ENCODE results near the gene F7.

Gene F7

DNA sequence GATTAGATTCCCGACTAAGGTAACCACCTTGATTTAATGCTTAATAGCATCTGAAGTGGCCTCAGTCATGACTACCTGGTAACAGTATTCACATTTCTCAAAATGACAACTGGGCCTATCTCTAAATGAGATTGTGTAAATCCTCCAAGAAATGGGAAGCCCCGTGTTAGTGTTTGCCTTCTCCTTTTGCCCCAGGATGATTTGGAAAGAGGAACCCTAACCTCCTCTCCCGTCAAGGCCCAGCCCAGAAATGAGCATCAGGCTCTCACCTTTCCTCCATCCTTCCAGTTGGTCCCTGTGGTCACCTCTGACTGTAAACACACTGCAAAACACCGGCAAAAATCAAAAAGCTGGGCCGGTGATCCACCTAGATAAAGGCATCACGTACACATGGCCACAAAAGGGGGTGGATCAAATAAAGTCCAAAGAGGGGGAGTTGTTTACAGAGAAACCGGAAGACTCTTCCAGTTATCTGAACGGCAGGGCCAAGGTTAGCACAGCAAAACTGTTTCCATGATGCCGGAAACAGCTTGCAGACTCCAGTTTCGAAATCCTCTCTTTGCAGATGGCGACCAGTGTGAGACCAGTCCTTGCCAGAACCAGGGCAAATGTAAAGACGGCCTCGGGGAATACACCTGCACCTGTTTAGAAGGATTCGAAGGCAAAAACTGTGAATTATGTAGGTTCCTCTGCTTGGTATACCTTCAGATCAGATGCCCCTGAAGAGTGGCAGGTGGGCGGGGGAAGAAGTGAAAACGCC, 33.4 kb downstream of the F7 start:
- no peak for DNase-seq (ENCODE audit: low read depth, low spot score)

DNA sequence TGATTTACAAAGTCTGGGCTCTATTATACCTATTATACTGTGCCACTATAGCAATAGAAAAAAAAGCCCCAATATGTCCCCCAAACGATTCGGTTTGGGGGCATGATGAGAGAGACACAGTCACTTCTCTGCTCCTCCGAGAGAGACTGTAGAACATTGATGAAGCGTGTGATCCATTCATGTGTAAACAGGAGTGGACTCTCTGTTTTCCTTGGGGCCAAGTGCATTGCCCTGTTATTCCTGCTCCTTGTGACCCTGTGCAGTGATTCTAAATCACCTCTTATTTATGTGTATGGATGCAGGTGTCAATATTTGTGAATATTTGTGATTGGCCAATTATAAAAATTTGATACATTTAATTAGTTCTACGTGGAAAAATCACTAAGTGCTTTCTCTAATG, 34.0 kb downstream of the F7 start:
- no peak for DNase-seq (ENCODE audit: low read depth, low spot score)

DNA sequence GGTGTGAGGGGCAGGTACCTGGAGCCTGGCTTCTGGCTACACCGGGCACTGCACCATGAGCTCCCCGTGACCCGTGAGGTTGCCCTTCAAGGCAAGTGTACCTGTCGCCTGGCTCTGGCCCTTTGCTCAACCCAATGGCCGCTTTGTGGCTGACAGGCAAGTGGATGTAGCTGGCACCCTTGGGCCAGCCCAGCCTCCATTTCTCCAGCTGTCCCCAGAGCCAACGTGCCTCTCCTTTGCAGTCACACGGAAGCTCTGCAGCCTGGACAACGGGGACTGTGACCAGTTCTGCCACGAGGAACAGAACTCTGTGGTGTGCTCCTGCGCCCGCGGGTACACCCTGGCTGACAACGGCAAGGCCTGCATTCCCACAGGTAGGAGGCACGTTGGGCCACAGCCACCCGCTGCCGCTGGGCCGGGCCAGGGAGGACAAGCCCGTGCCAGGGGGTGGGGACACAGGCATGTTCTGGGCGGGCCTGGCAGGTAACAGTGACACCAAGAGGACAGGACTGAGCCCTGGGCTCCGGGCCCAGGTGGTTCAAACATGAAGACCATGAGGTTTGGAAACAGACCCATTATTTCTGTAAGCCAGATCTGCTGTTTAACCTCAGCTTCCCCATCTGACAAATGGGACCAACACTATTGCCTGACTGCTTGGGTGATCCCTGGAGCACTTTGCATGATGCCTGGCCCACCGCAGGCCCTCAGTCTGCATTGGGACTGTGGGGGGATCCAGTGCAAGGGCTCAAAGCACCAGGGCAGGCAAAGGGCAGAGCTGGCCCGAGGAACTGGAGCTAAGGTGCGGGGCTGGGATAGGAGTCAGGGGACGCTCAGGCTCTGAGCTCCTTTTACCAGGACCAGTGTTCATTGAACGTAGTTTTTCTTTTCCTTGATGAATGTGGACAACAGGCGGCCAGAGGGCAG, 35.3 kb downstream of the F7 start:
- DNase-seq (ENCODE audit: low read depth, low spot score) = no peak

DNA sequence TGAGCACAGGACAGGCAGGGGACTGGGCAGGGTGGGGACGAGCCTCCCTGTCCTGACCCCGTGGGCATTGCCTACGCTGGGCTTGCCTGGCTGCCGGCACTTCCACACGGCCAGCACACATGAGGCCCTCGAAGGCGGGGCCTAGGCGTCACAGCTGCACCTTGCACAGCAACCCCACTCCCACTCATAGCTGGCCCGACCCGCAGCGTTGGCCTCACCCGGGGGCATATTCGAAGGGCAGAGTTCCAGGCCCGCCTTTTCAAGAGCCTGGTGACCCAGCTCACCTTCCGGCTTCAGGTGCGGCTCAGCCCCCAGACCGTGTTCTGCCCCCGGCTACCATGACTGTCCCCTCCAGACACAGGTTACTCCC, 36.0 kb downstream of the F7 start:
- no peak for DNase-seq (ENCODE audit: low read depth, low spot score)

DNA sequence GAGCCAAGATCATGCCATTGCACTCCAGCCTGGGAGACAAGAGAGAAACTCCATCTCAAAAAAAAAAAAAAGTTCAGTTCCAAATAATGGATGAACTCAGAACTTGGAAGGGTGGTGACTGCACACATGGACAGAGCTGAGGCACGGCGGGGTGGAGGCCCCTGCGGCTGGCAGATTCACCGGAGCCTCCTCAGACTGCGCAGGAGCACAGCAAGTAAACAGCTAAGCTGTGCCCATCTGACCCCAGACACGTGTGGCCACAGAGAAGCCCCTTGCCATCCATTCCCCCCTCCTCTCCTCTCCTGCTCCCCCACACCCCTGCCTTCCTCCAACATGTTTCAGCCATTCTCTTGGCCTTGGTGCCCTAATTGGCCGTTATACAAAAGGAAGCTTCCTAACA, 37.3 kb downstream of the F7 start:
- DNase-seq (ENCODE audit: low read depth, low spot score) = no peak

DNA sequence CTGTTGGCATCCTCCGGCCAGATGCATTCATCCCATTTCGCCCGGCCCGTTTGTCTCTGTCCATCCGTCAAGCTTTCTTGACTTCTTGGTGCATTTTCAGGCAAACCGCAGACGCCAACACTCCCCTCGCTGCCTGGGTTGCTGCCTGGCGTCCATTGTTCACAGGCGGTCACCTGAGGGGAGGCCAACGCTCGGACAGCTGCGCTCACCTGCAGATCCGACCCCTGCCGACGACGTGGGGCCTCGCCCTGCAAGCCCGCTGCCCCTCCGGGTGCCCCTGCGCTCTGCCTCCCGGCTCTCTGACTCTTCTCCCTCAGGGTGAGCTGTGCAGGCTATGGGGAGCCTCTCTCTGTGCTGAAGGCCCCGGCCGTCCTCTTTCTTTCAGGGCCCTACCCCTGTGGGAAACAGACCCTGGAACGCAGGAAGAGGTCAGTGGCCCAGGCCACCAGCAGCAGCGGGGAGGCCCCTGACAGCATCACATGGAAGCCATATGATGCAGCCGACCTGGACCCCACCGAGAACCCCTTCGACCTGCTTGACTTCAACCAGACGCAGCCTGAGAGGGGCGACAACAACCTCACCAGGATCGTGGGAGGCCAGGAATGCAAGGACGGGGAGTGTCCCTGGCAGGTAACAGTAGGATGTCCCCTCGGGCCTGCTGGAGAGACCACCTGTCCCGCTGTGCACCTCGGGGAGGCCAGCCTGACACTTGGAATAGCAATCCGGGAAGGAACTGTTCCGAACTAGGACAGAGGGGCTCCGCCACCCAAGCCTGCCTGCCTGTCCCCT, 38.1 kb downstream of the F7 start:
- no peak for DNase-seq (ENCODE audit: low read depth, low spot score)

DNA sequence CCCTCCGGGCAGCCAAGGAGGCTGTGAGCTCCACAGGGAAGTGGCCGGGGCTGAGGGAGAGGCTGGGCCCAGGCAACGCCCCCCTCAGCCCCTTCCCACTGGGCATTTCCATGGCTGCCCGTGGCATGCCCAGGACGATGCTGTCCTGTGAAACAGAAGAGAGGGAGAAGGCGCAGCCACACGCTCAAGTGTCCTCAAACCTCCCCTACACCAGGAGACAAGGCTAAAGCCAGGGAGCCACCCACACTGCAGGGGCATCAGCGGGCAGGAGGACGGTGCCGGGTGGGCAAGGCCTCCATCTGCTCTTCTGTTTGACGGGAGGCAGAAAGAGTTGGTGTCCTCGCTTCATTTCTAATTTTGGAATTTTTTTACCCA, 38.7 kb downstream of the F7 start:
- no peak for DNase-seq (ENCODE audit: low read depth, low spot score)

DNA sequence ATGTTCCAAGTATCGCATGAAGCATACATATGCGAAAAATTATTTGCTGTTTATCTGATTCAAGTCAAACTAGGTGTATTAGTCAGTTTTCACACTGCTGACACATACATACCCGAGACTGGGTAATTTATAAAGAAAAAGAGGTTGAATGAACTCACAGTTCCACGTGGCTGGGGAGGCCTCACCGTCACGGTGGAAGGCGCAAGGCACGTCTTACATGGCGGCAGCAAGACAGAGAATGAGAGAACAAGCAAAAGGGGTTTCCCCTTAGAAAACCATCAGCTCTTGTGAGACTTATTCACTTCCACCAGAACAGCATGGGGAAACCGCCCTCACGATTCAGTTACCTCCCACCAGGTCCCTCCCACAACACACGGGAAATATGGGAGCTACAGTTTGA, 39.9 kb downstream of the F7 start:
- DNase-seq (ENCODE audit: low read depth, low spot score) = no peak

DNA sequence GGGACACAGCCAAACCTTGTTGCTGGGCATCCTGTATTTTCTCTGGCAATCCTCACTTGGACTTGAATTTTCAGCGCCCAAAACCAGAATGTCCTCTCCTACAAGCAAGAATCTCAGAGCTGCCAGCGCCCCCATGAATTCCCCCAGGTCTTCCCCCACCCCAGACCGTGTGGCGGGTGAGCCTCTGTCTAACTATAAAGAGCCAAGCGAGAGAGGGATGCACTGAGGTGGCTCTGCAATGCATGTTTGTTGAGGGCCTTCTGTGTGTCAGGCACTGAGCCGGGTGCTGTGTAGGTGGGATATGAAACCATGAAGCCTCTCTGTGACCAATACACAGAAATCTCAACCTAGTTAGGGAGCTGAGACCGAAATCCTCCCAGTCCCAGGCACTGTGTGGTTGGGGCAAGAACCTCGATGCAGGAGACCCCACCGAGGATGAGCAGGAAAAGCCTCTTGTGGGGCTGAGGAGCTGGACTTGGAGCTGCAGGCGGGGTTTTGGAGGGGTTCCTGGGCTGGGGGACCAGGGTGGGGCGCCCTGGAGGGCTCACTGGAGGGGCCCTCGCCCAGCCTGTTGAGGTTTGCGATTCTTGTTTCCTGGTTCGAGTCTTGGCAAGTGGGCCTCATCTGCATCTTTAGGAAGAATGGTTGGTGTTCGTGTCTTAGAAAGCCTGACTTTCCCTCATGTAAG, 40.5 kb downstream of the F7 start:
- no peak for DNase-seq (ENCODE audit: low read depth, low spot score)

DNA sequence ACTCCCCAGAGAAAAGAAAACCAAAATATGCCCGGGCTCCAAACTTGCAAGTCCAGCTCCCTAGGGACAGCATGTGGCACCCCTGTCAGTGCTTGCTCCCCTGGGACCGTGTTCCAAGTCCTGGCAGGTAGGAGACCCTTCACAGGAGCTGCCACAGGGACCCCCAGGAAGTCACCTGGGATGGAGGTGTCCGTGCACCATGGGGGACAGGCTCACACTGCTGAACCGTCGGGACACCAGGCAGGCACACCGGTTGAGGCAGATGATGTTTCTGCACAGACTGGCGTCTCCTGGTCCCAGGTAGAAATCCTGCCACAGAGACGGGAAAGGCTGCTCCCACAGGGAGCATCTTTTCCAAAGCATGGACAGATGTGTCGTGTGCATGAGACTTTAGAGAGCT, 41.2 kb downstream of the F7 start:
- no peak for DNase-seq (ENCODE audit: low read depth, low spot score)

DNA sequence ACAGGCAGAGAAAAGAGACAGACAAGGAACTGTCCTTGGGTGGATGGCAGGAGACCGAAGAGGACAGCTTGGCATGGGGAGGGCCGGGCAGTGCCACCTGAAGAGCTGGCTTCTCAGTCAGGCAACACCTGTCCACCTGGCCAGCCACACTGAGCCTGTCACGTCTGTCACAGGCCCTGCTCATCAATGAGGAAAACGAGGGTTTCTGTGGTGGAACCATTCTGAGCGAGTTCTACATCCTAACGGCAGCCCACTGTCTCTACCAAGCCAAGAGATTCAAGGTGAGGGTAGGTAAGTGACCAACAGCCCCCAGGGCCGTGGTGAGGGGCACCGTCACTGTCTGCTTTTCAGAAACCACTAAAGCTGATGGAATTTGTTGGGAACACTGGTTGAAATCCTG, 41.6 kb downstream of the F7 start:
- DNase-seq (ENCODE audit: low read depth, low spot score) = no peak

DNA sequence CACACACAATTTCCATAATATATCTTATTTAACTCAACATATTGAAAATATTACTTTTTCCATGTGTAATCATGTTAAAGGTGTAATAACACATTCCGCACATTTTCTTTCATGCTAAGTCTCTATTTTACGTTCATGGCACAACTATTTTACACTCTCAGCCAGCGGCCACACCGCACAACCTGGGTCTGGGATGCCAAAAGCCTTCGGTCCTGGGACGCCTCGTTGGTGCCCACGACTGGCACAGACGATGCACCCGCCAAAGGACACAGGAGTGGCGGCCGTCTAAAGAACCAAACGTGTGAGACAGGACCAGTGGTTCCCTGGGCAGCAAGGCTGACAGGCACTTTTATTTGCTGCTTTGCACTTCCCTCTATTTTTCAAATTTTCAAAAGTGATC, 42.8 kb downstream of the F7 start:
- no peak for DNase-seq (ENCODE audit: low read depth, low spot score)

DNA sequence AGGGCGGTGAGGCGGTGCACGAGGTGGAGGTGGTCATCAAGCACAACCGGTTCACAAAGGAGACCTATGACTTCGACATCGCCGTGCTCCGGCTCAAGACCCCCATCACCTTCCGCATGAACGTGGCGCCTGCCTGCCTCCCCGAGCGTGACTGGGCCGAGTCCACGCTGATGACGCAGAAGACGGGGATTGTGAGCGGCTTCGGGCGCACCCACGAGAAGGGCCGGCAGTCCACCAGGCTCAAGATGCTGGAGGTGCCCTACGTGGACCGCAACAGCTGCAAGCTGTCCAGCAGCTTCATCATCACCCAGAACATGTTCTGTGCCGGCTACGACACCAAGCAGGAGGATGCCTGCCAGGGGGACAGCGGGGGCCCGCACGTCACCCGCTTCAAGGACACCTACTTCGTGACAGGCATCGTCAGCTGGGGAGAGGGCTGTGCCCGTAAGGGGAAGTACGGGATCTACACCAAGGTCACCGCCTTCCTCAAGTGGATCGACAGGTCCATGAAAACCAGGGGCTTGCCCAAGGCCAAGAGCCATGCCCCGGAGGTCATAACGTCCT, 43.4 kb downstream of the F7 start:
- DNase-seq (ENCODE audit: low read depth, low spot score) = no peak

DNA sequence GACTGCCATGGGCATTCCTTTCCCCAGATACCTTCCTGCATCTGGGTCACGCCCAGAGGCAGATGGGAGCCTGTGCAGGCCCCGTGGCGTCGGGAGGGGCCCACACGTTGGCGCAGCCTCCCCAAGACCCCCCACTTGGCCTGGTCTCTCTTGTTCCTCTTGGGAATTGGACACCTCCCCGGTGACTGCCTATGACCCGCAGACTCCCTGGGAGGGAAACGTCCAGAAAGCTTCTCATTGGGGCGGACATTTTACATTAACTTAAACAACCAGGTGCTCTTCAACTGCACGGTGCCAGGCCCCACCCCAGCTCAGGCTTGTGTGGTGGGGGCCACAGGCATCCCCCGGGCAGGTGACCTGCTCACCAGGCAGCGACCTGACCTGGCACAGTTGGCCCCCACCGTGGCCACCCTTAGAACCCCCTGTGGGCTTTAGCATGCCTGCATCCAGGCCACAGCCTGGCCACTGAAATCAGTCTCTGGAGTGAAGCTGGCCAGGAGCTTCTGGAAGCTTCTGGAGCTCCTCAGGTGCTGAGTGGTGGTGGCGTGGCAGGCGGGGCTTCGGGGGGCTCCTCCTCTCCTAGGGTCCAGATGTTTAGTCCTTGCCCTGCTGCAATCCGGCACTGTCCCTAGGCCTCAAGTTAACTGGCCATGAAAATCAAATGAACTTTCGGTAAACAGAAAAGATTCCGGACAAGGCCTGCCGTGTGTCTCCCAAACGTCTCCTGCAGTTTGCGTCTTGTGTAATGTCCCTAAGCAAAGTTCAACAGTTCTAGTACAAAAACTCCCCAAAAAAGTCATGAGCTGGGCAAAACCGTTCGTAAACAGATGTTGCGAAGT, 44.3 kb downstream of the F7 start:
- DNase-seq (ENCODE audit: low read depth, low spot score) = no peak

DNA sequence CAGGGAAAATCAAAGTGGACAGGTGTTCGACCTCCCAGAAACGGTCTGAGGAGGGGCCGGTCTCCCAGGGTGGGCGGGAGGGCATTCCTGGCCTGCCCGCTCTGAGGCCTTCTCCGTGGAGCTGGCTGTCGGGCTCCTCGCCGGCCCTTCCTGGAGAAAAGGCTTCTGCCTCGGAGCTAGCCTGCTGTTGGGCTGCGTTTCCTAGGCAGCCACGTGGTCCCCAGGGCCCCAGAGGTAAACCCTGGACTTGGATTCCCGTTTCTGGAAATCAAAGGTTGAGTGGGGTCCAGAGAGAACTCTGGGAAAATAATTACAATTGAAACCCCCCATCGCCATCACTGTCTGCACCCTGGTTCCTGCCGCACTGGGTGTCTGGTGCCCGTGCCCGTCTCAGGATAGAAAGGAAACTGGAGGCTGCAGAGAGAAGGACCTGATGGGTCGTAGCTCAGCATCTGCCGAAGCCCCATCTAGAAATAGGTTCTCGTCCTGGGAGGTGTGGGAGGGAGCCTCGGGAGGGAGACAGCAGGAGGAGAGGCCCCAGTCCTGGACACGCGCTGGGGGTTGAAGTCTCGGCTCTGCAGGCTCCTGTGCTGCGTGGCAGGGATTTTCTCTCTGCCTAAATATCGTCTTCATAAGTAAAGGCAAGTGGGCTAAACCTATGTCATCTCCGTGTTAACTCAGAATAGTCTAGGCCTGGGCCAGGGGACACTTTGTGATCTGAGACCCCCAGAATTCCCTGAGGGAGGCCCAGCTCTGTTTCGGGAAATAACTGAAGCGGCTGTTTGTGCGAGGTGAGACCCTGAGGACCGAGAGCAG, 45.2 kb downstream of the F7 start:
- no peak for DNase-seq (ENCODE audit: low read depth, low spot score)

DNA sequence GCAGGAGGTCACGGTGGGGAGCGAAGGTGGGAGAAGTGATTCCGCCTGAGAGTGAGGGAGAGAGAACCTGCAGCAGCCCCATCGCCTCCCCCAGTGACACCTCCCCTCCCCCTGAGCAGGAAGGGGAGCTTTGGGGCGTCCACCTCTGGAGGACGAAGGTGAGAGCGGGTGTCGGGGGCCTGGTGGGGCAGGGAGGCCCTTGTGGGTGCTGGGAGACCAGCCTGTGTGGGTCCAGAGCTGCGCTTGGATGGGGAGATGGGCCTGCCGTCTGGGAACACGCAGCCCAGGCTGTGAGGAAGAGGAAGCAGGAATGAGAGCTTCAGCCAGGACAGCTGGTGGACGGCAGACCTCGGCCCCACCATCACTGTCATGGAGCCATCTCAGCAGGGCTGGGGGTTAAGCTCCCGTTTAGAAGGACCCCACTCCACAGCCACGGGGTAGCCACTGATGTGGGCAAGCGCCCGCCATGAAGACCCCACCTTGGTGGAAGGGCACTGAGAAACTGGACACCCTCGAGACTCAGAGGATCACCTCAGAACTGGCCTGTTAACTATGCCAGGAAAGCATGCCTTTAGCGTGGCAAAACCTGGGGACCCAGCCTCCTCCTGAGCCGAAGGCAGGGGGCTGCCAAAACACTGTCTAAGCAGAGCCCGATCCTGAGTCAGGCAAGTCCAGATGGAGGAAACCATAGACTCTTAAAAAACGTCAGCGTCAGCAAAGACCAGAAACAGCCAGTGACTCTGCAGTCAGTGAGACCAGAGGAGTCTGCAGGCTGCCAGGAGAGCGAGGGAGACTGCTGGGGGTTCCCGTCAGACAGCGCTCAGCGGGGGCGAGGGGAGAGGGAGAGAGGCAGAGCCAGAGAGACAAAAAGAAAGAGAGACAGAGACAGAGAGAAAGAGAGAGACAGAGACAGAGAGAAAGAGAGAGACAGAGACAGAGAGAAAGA, 46.4 kb downstream of the F7 start:
- no peak for DNase-seq (ENCODE audit: low read depth, low spot score)

DNA sequence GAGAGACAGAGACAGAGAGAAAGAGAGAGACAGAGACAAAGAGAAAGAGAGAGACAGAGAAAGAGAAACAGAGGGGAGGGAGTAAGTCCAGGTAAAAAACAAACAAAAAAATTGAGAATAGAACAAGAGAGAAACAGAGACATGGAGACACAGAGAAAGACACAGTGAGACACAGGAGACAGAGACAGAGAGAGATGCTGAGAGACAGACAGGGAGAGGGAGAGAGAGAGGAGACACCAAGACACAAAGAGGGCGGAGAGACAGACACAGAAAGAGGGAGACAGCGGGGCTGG, 47.0 kb downstream of the F7 start:
- no peak for DNase-seq (ENCODE audit: low read depth, low spot score)

DNA sequence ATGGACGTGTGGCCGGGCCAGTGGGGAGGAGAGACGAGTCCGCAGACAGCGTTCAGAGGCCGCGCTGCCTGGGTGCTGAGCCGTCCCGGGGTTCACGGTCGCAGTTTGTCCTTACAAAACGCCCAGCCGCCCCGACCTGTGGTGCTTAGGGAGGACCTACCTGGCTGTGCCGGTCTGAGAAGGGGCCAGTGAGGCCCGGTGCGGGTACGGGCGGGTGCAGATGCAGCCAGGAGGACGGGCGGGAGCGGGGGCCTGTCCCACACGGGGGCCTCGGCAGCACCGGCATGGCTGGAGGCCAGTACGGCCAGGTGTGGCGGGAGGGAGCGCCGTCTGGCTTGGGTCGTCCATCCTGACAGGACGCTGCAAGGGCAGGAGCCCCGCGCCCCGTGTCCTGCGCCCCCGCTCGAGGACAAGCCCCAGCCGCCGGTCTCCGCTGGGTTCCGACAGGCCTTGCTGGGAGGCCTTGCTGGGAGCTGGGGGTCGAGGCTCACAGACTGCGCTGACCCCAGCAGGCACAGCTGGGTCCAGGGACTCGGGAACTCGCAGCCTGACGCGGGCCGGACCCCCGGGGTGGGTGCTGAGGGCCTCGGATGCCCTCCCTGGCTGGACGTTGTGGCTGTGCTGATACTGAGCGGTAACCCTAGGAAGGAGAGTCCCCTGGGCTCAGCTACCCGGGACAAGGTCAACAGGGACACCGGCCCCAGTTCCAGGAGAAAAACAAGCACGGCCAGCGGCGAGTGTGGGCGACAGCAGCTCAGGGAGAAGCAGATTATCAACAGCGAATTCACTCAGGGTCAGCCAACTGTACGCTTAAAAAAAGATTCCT, 47.6 kb downstream of the F7 start:
- no peak for DNase-seq (ENCODE audit: low read depth, low spot score)
